Astrocyte of the cerebellum (primary cell): ENCODE data around the gene MEGF11.

Experiments
- DNase-seq: peaks from one replicate; pipeline ENCODE4 v3.0.0-alpha.2; 2011; ENCODE audit warnings: low read depth
- H3K4me3 ChIP-seq: 2 replicates; pipeline ENCODE4 v1.5.1; 2011; ENCODE audit warnings: mild to moderate bottlenecking, low read depth, low read length, moderate library complexity
- in situ Hi-C: cut with HindIII; loops from 2 replicates; pipeline ENCODE4 v1.10.0; 2017; ENCODE audit warnings: low sequenced_read_pairs
- TF ChIP-seq, protein P1 (sequence below): IDR thresholded peaks from 2 replicates; pipeline ENCODE4 v1.5.1; 2012; ENCODE audit warnings: low read length, low read depth, moderate library complexity, mild to moderate bottlenecking; ENCODE audit errors: missing control alignments

MEGF11 gene

DNA sequence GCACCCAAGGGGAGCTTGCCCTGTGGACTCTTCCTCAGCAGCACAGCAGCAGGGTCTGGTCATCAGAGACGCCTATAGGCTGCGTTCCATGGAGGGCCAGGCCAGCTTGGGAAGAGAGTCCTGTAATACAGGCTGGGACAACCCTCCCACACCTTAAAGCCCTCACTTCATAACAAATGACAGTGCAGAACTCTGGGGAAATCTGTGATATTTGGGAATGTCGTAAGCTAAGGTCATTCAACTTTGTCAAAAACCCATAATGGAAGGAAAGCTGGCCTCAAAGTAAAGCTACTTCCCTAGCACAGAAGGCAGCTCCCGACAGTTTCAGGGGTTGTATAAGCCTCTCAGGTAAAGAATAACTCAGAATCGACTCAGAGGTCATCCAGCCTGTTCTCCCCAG is 133.1 kb downstream of the MEGF11 start:
- in situ Hi-C loops = no loop called here
- TF ChIP-seq, protein P1, sequence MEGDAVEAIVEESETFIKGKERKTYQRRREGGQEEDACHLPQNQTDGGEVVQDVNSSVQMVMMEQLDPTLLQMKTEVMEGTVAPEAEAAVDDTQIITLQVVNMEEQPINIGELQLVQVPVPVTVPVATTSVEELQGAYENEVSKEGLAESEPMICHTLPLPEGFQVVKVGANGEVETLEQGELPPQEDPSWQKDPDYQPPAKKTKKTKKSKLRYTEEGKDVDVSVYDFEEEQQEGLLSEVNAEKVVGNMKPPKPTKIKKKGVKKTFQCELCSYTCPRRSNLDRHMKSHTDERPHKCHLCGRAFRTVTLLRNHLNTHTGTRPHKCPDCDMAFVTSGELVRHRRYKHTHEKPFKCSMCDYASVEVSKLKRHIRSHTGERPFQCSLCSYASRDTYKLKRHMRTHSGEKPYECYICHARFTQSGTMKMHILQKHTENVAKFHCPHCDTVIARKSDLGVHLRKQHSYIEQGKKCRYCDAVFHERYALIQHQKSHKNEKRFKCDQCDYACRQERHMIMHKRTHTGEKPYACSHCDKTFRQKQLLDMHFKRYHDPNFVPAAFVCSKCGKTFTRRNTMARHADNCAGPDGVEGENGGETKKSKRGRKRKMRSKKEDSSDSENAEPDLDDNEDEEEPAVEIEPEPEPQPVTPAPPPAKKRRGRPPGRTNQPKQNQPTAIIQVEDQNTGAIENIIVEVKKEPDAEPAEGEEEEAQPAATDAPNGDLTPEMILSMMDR = no peak
- H3K4me3 ChIP-seq = no peak overlapping the region
- no peak for DNase-seq

DNA sequence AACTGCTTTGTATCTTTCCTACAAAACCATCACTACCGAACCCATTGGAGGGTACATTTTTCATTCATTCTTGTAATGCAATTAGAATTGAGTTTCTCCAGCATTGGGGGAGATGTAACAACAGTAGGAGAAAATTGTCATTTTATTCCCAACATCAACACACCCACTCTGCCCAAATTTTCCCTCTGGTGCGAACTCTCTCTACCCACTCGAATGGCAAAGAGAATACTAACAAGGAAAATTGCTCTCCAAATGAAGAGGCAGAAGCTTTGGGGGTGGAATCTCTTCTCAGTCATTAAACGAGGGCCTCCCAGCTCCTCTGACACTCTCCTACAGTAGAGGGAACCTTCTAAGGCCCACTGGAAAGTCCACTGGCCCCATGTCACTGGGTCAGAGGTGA is 135.7 kb downstream of the MEGF11 start:
- TF ChIP-seq, protein P1 = no peak
- DNase-seq = no peak
- no peak overlapping the region for H3K4me3 ChIP-seq
- in situ Hi-C loops = no loop called here

DNA sequence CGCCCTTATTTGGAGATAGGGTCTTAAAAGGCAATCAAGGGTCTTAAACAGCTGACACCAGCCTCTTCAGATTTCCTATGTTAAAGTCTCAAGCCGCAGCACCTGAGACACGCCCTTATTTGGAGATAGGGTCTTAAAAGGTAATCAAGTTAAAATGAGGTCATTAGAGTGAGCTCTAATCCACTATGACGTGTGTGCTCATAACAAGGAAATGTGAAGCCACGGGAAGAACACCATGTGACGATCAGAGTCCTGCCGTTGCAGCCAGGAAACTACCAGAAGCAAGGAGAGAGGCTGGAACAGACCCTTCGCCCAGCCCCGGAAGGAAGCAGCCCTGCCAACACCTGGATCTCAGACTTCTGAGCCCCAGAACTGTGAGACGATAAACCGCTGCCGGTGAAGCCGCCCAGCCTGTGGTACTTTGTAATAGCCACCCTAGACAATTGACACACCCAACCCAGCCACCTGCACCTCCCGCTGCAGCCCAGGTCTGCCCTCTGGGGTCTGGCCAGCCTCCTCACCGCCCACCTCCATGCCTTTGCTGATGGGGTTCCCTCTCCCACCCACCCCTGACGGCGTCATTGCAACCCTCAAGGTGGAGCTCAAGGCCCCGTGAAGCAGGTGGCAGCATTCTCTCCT is 137.9 kb downstream of the MEGF11 start:
- no peak for DNase-seq
- in situ Hi-C loops = no loop called here
- TF ChIP-seq, protein P1 = no peak
- no peak overlapping the region for H3K4me3 ChIP-seq

DNA sequence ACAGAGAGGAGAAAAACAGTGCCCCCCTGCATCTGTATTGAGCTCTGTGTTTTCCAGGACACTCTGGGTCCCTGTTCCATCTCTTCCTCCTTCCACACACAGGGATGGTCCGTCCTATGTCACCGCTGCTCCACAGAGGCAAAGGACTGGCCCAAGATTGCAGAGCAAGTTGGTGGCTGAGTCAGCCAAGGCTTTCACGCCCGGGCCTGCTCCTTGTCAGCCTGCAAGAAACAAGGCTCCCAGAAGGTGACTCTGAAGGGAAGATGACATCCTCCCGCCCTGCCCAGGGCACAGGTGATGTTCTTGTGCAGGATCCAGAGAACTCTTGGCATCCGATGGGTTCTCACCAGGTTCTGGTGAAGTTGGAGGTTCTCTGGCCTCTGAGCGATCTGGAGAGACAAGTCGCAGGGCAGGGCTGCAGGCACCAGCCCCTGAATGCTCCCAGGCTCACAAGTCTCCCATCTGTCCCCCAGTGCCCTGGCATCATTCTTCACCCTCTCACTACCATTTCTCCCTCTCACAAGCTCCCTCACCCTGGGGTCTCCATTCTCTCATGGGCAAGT is 138.6 kb downstream of the MEGF11 start:
- TF ChIP-seq, protein P1 = no peak
- no peak overlapping the region for H3K4me3 ChIP-seq
- in situ Hi-C loops = no loop called here
- no peak for DNase-seq

DNA sequence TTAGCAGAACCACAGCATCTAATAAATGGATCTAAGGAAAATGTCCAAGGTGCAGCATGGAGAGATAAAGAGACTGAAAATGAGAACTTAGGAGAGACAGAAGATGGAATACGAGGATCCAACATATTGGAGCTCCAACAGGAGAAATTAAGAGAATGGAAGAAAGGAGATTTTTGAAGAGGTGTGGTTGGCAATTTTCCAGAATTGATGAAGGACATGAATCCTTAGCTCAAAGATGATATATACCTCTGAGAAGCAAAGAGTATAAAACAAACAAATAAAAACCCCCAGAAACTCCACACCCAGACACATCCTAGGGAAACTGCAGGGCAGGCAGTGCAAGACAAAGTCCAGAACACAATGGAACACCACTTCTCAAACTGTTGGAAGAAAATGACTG is 141.2 kb downstream of the MEGF11 start:
- TF ChIP-seq, protein P1 = no peak
- H3K4me3 ChIP-seq = no peak overlapping the region
- in situ Hi-C loops = no loop called here
- DNase-seq = no peak

DNA sequence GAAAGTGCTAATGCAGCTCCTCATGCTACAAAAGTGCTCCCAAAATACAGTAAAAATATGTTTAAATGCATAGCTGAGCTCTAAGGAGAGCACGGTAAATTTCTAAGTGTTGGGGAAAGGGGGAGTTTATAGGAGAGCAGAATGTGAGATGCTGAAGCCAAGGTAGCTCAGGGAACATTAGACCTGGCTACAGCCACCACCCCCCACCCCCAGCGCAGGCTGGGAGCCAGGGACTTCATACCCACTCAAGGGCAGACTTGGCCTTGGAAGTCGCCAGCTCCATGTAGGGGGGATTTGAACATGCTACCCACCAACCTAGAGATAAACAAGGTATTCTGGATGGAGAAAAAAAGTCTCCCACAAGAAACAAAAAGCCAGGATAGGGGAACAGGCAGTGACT is 142.2 kb downstream of the MEGF11 start:
- in situ Hi-C loops = no loop called here

More for the DNA sequence above, 142.2 kb downstream of the MEGF11 start:
- no peak for DNase-seq
- TF ChIP-seq, protein P1 = no peak
- H3K4me3 ChIP-seq = no peak overlapping the region
